Measurements from ENCODE around the gene ATG2A.

ATG2A gene

DNA sequence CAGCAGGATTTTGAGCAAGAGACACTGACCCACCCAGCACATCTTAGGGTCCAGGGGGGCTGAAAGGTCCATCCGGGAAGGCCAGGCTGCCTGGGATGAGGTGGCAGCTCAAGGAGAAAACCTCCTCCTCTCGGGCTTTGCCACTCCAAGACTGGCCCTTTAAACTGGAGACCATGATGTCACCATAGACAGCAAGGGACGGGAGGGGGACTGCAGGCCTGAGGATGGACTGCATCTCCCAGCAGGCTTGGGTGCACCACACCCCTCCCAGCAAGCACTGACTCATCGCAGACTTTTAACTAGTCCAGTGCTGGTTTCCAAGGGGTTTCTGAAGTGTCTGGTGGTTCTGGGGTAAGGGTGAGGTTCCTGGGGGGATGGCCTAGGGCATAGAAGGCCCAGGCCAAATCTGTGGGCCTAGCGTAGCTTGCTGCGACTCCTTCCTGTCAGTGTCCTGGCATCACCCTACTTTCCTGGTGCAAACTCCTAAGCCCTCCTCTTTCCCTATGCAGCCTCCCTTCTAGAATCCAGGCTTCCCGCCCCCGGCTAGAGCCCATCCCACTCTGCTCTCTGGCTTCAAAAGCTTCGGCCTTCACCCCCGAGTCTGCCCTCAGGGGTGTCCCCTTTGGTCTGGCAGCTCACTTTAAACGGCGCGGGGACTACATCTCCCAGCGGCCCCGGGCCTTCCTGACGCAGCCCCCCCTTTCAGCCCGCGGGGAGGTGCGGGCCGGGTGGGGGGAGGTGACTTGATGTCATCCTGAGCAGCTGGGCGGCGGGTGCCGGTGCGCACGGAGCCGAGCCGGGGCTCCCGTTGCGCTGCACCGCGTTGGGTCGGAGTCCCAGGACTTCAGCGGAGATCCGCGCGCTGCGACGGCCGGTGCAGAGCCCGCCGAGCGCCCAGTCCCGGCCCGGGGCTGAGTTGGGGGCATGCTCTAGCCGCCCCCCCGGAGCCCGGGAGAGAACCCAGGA lies 7.2 kb upstream of the ATG2A start, which contains the start of gene PPP2R5B:
PPP2R5B (plus strand) TSS at position 746 of the 966 bp plus-strand sequence. CDS start 1,046 bp downstream, outside the sequence.
- peak; percentile 95 for DNase-seq

DNA sequence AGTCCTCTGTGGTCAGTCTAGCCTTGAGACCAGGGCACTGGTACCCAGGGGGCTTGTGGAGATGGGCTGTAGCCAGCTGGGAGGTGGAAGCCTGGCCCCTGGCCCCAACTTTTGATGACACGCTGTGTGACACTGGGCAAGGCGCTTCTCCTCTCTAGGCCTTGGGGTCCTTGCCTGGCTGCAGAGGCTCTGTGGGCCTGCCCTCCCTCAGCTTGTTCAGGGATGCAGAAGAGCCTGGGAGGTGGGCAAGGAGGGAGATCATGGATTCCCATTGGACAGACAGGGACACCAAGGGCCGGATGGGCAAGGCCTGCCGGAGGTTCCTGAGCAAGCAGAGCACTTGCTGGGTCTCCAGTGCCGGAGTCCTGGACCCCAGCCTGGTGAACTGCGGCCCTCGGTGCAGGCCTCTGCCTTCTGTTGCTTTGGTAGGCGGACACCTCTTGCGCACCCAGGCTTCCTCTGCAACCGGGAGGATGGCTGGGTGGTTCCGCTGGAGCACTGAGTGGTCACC lies 6.2 kb upstream of the ATG2A start:
- DNase-seq: no peak

DNA sequence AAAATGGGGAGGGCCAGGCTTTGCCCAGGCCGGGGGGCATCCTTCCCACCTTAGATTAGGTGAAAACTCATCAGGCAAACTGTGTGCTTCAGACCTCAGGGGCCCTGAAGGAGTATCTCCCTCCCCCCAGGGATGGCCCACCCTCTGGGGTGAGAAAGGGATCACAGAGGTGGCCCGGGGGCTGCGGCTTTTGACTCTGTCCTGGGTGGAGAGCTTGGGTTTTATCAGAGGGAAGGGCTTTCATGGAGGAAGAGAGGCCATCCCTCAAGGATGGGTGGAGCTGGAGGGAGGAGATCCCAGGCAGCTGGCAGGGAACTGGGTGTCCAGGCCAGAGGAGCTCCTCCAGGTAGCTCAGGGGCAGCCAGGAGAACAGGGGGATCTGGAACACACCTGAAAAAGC lies 4.4 kb upstream of the ATG2A start:
- DNase-seq: no peak

DNA sequence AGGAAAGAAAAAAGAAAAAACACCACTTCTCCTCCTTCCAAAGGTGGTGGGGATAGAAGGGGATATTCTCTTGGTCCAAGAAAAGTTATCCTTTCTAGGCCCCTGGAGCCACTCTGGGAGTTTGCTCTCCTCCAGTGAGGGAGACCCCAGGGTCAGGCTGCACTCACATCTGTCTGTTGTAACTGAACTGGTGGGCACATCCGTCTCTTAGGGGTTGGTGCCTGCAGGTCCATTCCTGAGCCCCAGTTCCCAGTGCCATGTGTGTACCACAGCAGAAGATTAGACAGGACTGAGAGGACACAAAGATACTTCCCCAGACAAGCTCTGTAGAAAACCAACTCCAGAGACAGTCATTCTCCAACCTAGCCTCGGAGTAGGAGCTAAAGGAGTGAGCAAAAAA lies 3.1 kb upstream of the ATG2A start:
- no peak for DNase-seq

DNA sequence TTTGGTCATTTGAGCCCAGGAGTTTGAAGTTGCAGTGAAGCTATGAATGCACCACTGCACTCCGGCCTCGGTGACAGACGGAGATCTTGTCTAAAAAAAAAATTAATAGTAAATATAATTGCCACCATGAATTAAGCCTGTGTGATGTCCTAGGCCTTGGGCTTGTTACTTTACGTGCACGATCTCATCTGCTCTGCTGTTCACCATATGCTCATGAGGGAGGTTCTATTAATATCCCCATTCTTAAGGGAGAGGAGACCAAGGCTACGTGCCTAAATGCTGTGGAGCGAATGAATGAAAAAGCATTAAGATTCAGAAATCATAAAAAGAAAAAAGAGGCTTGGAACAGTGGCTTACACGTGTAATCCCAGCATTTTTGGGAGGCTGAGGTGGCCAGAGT lies 2.6 kb upstream of the ATG2A start:
- no peak for DNase-seq

DNA sequence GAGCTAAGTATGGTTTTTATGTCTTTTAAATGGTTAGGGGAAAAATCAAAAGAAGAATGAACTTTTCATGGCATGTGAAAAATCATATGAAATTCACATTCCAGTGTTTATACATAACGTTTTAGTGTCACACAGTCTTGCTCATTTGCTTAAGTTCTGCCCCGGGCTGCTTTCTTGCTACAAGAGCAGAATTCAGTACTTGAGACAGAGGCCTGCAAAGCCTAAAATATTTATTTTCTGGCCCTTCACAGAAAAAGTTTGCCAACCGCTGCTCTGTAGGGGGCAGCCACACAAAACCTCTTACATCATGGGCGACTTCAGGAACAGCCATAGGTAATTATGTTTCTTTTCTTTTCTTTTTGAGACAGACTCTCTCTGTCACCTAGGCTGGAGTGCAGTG lies 1.0 kb upstream of the ATG2A start:
- DNase-seq: peak; percentile 34

DNA sequence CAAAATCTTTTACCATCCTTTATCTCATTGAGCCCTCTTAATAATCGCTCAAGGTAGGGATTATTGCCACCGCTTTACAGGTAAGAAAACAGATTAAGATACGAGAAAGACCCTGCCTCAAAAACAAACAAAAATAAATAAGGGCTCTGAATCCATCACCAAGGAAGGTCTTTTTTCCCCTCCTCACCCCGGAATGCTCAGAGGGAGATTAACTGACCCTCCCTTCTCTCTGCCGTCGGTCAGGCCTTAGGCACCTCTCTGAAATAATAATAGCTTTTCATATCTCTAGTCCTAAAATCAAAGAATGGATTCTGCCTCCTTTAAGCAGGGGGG lies 620 bp upstream of the ATG2A start:
- DNase-seq: no peak

DNA sequence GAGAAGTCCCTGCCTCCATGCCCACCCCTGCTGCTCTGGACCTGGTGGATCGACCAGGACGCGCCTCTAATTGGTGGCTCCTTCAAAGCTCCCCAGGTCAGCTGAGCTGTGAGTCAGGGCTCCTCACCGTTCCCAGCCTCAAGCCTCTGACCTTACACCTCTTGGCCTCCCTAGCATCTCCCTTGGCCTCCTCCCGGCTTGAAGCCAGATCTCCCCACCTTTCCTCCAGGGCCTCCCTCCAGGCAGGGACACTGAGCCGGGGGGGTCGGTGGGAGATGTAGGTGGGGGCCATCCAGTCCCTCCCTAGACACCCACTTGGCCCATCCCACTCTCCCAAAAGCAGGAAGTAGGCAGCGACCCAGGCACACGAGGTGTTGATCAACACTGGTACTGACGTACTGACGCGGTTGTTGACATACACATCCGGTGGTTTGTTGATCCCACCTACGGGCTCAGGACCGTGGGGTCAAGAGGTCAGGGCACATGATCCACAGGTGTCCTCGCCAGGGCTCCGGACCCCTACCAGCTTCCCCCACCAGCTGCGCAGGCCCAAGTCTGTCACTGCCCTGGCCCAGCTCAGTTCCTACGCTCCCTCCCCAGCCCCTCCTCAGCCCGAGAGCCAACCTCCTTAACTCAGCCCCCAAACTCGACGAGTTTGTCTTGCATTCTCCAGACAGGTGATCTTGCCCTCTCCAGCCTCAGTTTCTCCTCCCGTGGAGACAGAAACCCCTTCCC lies 802 bp downstream of the ATG2A start:
- DNase-seq: no peak

DNA sequence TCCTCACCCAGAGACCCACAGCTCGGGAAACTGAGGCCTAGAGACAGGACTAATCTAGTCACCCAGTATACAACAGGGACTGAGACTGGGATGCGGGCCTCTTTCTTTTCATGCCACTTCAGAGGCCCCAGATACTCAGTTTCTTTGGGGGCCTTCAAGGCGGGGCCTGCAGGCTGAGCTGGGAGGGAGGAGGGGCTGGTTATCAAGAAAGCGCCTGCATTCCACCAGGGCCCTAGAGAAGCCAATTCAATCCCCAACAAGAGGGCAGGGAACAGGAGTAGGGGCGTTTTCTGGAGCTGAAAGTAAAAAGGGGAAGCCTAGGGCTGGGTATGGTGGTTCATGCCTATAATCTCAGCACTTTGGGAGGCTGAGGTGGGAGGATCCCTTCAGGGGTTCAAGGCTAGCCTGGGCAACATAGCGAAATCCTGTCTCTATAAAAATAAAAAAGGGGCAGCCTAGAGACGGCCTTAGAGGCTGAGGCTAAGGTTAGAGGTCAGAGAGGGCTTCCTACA lies 1.6 kb downstream of the ATG2A start:
- no peak for DNase-seq

DNA sequence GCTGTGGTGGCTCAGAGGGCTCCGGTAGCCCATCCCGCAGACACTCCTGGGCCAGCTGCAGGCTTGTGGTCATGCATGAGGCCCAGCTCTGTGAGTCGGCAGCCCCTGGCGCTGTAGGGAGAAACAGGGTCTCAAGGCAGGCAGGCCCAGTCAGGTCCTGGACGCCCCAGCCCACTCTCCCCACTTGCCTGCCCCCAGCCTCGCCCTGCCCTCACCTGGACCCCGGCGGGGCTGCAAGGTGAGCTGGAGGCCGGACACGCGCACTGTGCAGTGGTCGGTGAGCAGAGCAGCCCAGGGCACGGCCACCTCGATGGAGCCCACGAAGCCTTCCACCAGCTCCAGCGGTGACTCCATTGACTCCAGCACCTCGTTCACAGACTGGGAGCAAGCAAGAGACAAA lies 2.9 kb downstream of the ATG2A start:
- no peak for DNase-seq

DNA sequence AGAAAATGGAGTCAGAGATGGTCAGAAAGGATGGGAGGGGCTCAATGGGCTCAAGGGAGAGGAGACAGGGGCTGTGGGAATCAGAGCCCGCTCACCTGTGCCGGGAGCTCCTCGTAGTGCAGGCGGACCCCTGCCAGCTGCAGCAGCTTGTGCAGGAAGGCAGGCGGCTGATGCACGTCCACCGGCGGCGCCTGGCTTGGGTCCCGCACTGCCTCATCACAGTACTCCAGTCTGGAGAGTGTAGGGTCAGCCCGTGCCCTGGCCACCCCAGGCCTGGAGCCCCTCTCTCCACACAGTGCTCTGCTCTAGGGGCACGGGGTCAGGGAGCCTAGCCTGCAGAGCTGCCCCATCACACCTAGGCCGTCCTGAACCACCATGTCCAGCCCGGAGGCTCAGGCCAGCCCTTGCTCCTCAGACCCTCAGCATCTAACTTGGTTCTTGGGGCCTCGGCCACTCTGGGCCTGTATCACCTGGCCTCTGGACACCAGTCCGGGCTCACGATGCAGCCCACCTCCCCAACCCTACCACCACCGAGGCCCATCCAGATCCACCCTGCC lies 3.8 kb downstream of the ATG2A start:
- no peak for DNase-seq

DNA sequence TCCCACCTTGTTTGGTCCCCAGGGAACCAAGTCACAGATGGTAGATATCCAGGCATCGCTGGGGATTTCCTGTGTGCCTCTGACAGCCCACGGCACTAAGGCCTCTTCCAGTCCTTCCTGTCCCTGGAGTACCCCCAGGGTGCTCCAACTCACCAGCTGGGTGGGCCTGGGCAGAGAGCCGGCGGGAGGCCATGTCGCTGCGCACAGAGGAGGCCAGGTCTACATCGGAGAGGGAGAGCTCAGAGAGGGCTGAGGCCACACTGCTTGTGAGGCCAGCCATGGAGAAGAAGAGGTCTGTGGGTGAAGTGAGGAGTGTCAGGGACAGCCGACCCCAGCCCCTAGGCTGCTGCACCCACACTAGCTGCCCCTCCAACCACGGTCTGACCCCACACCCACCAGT lies 5.3 kb downstream of the ATG2A start:
- DNase-seq: no peak

DNA sequence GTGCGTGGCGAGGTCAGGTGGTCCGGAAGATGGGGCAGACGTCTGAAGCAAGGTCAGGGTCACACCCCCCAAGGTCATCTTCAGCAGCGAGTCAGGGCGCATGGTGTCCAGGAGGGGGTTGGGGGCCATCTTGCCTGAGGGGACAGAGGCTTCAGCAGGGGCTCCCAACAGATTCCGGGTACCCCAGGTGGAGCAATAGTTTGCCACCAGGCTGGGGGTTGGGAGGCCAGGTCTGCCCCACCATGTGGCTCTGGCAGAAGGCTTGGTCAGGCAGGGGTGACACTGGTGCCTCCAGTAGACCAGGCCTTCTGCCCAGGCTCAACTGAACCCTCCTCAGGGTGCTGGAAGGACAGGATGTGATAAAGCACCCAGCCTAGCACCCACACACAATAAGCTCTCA lies 5.9 kb downstream of the ATG2A start:
- DNase-seq: no peak

DNA sequence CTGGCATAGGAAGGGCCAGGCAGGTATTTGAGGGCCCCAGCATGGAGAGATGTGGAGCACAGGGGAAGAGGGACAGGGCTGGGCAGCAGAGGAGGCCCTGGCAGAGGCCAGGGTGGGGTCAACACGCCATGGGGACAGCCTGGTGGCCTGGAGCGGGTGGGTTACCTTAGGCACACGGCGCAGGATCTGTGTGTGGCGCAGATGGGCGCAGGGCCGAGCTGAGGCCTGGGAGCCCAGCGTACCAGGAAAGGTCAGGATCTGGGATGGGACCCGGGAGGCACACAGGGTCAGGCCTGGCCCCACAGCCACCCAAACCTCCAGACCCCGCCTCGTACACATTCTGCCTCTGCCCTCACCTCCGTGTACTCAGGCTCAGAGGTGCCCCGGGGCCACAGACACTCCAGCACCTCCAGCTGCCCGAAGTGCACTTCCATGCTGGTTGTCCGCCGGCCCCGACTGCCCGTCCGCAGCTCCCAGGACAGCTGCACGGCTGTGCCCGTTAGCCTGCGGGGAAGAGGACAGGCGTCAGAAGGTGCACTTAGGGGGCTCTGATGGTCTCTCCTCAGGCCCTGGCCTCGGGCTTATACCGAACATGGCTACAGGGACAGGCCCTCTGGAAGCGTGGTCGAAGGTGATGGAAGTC lies 6.4 kb downstream of the ATG2A start:
- DNase-seq: no peak

DNA sequence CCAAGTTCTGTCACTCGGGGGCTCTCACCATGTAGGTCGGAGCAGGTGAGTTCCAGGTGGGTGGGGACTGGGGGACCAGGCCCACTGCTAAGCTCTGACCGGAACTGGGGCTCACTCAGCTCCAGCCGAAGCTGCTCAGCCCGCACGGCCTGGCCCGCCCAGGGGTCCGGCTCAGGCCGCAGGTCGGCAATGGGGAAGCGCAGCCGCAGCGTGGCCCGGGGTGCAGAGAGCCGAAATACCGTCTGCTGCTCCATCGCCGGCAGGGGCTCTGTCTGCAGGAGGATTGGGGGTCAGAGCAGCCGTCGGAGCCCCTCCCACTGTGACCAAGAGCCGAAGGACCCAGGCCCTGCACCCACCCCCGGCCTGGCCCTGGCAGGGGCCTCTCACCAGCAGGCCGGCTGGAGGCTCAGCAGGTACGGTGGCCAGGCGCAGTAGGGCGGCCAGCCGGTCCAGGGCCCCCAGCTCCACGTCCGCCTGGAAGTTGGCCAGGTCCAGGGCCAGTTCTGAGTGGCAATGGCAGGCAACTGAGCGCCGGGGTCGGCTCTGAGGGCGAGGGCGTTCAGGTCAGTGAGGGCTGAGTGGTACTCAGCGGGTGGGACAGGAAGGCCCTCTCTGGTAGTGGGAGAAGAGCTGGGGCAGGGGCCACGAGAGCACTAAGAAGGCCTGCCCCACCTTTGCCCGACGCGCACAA lies 7.2 kb downstream of the ATG2A start:
- DNase-seq: no peak

DNA sequence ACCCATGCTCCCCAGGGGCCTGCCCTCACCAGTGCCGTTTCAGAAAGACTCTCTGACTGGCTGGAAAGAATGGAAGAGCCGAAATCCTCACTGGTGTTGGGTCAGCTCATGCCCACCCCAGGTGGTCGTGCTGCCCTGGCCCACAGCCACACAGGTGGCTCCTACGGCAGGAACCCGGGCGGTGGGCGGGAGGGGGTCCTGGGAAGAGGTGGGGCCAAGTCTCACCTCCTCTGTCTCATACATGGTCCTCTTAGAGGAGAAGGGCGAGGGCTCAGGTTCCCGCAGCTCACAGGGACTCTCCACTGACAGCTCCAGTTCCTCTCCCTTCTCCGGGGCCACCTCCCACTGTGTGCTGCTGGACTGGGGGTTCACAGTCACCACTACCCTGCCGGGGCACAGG lies 8.2 kb downstream of the ATG2A start:
- no peak for DNase-seq

DNA sequence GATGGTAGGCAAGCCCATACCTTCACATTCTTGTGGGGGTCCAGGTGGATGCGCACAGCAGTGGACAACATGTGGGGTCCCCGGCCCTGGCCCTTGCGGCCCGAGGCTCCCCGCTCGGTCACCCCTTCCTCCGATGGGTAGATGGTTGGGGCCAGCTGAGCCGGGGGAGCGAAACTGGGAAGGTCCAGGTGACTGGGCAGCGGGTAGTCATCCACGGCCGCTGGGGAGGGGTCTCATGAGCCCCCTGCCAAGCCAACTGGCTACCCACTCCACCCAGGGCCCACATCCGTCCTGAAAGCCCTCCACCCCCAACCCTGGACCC lies 10.7 kb downstream of the ATG2A start:
- DNase-seq: no peak

DNA sequence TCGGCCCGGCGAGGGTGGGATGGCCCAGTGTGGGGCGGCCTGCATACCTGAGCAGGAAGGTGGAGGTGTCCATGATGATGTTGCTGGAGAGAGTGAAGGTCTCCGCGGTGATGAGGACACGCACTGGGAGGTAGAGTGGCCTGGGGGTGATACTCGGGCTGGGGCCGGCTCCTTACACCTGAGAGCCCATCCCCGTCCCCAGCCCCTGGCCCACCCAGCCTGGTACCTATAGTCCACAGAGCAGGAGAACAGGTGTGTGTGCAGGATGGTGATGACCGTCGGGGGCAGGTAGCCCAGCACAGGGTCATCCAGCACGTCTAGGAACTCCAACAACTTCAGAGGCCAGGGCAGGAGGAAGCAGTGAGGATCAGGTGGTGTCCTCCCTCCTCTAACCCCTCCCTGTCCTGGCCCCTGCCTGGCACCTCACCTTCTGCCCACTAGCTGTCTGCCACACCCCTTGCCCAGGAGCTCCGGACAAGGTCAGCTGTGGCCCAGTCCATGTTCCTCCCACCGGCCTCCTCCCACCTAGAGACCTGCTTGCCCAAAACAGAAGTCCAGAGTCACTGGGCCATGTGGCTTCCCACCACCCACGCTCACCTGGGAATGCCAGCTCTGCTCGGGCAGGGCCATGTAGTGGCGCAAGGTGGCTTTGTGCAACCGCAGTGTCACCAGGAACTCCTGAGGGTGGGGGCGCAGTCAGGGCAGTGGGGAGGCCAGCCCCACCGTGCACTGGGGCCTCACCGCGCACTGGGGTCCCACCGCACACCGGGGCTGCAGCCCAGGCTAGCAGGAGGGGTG lies 11.3 kb downstream of the ATG2A start:
- no peak for DNase-seq

DNA sequence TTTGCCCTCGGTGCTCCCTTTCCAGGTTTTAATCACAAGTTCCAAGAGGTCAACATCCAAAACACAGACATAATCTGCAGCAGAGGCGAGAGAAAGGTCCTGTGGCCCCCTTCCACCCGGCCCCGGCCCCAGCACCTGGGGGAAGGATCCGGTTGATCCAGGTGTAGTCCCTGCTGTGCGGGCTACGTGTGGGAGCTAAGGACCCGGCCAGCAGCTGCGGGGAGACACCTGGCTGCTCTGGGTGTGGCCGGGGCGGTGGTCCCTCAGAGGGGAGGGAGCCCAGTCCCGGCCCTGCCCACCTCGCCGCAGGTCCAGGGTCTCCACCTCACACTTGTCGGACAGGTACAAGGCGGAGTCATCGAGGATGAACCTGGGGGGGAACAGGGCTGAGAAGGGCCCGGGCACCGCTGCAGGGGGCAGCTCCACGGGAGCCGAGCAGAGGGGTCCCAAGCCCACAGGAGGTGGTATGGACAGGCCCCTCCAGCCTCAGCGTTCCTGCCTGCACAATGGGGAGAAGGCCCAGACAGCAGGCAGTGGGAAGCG lies 13.6 kb downstream of the ATG2A start:
- DNase-seq: no peak

DNA sequence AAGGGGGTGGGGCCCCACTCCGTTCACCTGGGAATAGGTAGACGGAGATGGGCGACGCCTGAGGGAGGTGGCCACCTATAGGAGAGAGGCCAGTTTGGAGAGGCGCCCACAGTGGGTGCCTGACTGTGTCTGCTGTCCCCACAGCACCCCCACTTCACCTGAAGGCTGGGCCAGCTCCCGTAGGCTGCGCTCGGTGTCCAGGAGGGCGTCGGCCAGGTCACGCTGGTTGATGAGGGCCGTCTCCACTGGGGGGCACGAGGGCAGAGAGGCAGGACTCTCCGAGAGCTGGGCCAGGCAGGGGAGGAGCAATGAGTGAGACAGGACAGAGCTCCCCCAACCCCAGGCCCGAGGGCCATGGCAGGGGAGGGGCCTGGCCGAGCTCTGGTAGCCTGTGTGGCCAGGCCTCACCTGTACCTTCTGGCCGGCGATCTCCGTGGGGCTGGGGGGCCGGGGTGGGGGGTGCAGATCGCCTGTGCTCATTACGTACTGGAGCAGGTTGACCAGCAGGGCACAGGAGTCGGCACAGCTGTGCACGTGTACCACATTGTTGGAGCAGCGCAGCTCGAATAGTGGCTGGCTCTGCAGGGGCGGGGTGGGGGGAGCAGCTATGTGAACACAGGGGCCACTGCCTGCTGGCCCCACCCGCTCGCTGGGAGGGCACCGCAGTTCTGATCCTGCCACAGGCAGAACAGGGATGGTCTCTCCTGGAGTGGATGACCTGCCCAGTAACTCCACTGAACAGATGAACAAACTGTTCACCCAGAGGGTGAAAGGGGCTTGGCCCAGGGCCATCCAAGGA lies 14.7 kb downstream of the ATG2A start:
- DNase-seq: no peak

All from left hindlimb (tissue), 1 donor.